Mesenchymal stem cell (in vitro differentiated cells and primary cell): ENCODE measurements around the gene LTBP2.
A peak's percentile ranks its signal among the peaks of the same experiment; 100 is the strongest.

ENCODE experiments used
- DNase-seq: peaks from one replicate; pipeline ENCODE4 v3.0.0-alpha.2; 2013
- H2AFZ ChIP-seq: one replicate; pipeline ENCODE4 v1.6.1; 2013; ENCODE audit warnings: low read depth, mild to moderate bottlenecking, control low read depth, inconsistent platforms, low read length, moderate library complexity
- H2AK5ac ChIP-seq: 2 replicates; pipeline ENCODE4 v1.6.1; 2013; ENCODE audit warnings: low read length, moderate library complexity, mild to moderate bottlenecking, inconsistent platforms; ENCODE audit not compliant: severe bottlenecking
- H2BK120ac ChIP-seq: one replicate; pipeline ENCODE4 v1.6.1; 2013; ENCODE audit warnings: low read depth, mild to moderate bottlenecking, inconsistent platforms, low read length, moderate library complexity
- H2BK12ac ChIP-seq, 2 experiments: one replicate each; pipeline ENCODE4 v1.6.1; 2013; ENCODE audit warnings: inconsistent platforms in 2 of 2, low read length in 2 of 2, mild to moderate bottlenecking in 2 of 2, moderate library complexity in 2 of 2, control low read depth in 1 of 2
- H2BK15ac ChIP-seq: one replicate; pipeline ENCODE4 v1.6.1; 2013; ENCODE audit warnings: mild to moderate bottlenecking, low read depth, inconsistent platforms; ENCODE audit not compliant: poor library complexity, severe bottlenecking
- H2BK5ac ChIP-seq: 2 replicates; pipeline ENCODE4 v1.6.1; 2013; ENCODE audit warnings: low read depth, mild to moderate bottlenecking, low read length, control low read depth, inconsistent platforms; ENCODE audit not compliant: poor library complexity, severe bottlenecking
- H3K14ac ChIP-seq, 2 experiments: one replicate each; pipeline ENCODE4 v1.6.1; 2013; ENCODE audit warnings: inconsistent platforms in 2 of 2, low read length in 2 of 2, control low read depth in 1 of 2, mild to moderate bottlenecking in 1 of 2, moderate library complexity in 1 of 2
- H3K18ac ChIP-seq, 2 experiments: one replicate each; pipeline ENCODE4 v1.6.1; 2013; ENCODE audit warnings: inconsistent platforms in 2 of 2, low read length in 2 of 2, control low read depth in 1 of 2, low read depth in 1 of 2, mild to moderate bottlenecking in 1 of 2
- H3K23ac ChIP-seq, 2 experiments: one replicate each; pipeline ENCODE4 v1.6.1; 2013; ENCODE audit warnings: inconsistent platforms in 2 of 2, low read length in 2 of 2, mild to moderate bottlenecking in 2 of 2, moderate library complexity in 2 of 2, control low read depth in 1 of 2
- H3K27ac ChIP-seq: 2 replicates; pipeline ENCODE4 v1.5.1; 2013; ENCODE audit warnings: mild to moderate bottlenecking, moderate library complexity, low read length, control low read depth, inconsistent platforms; ENCODE audit not compliant: poor library complexity, severe bottlenecking
- H3K27me3 ChIP-seq, 2 experiments: 2 replicates each; pipeline versions ENCODE4 v1.6.1 to v1.7.0; 2013; ENCODE audit warnings: low read length in 2 of 2, mild to moderate bottlenecking in 2 of 2, moderate library complexity in 2 of 2, control low read depth in 1 of 2, inconsistent platforms in 1 of 2; ENCODE audit not compliant: control insufficient read depth in 1 of 2, insufficient read depth in 1 of 2
- H3K36me3 ChIP-seq, 2 experiments: 2 replicates each; pipeline versions ENCODE4 v1.6.1 to v1.7.0; 2013; ENCODE audit warnings: low read length in 2 of 2, control low read depth in 1 of 2, inconsistent platforms in 1 of 2, low read depth in 1 of 2, mild to moderate bottlenecking in 1 of 2; ENCODE audit not compliant: insufficient read depth in 2 of 2, control insufficient read depth in 1 of 2
- H3K4ac ChIP-seq, 2 experiments: one replicate each; pipeline ENCODE4 v1.6.1; 2013; ENCODE audit warnings: inconsistent platforms in 2 of 2, low read length in 2 of 2, mild to moderate bottlenecking in 2 of 2, moderate library complexity in 2 of 2, control low read depth in 1 of 2, low read depth in 1 of 2
- H3K4me1 ChIP-seq: 2 replicates; pipeline ENCODE4 v1.6.1; 2013; ENCODE audit warnings: low read depth, low read length, control low read depth; ENCODE audit not compliant: control insufficient read depth, insufficient read depth
- H3K4me2 ChIP-seq: 2 replicates; pipeline ENCODE4 v1.6.1; 2013; ENCODE audit warnings: low read length, mild to moderate bottlenecking, inconsistent platforms; ENCODE audit not compliant: poor library complexity, severe bottlenecking
- H3K4me3 ChIP-seq, 2 experiments: 2 replicates each; pipeline versions ENCODE4 v1.5.1 to v1.7.0; 2013; ENCODE audit warnings: low read length in 2 of 2, mild to moderate bottlenecking in 2 of 2, control low read depth in 1 of 2, low read depth in 1 of 2; ENCODE audit not compliant: insufficient read depth in 1 of 2
- H3K79me1 ChIP-seq: replicated peaks from 2 replicates; pipeline ENCODE4 v1.6.1; 2013; ENCODE audit warnings: mild to moderate bottlenecking, control low read depth, low read length, inconsistent platforms; ENCODE audit not compliant: poor library complexity, severe bottlenecking
- H3K9ac ChIP-seq: 2 replicates; pipeline ENCODE4 v1.7.0; 2013; ENCODE audit warnings: mild to moderate bottlenecking, low read length, moderate library complexity
- H3K9me3 ChIP-seq: 2 replicates; pipeline ENCODE4 v1.7.0; 2013; ENCODE audit warnings: mild to moderate bottlenecking, low read length; ENCODE audit not compliant: control insufficient read depth
- H4K8ac ChIP-seq: one replicate; pipeline ENCODE4 v1.6.1; 2013; ENCODE audit warnings: inconsistent platforms, mild to moderate bottlenecking, low read length, moderate library complexity
- H4K91ac ChIP-seq: one replicate; pipeline ENCODE4 v1.6.1; 2013; ENCODE audit warnings: mild to moderate bottlenecking, low read length, inconsistent platforms
- WGBS: methylation state at CpG from one replicate; pipeline ENCODE4 v1.1.7; 2013; ENCODE audit warnings: mixed read lengths; 5-methylcytosine and 5-hydroxymethylcytosine counted together

LTBP2 gene

DNA sequence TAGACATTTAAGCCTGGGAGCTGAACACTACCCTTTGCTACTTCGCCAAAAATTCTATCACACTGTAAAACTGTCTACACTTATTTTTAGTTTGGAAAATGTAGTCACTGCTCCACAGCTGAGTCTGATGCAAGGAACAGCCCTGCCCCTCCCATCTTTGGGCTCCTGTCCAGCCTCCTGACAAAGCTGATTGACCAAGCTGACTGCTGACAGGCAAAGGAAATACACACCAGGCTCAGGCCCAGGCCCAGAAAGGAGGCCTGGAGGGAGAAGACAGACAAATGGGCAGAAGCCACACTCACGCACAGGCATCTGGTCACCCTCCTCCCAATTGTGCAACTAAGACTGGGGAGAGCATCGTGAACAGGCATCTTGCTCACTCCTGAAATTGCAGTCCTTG lies 63.2 kb downstream of the LTBP2 start:
- Histone ChIP-seq H3K4me3 (no peak overlapping the region), H3K23ac (no peak overlapping the region), H2AFZ (no peak overlapping the region), H4K91ac (no peak overlapping the region), H3K9ac (peak overlapping the region; percentile 48), H2BK5ac (no peak overlapping the region), H3K4me1 (peaks cover 46% of the 10 kb centered on the region), H3K9me3 (no peaks in the 10 kb centered on the region), H3K18ac (no peak overlapping the region), H3K79me1 (peaks cover 52% of the 10 kb centered on the region), H2BK12ac (no peak overlapping the region), H4K8ac (no peak overlapping the region), H3K27me3 (no peaks in the 10 kb centered on the region), H3K14ac (no peak overlapping the region), H3K36me3 (peaks cover 79 to 87% of the 10 kb centered on the region in 2 experiments), H3K4ac (no peak overlapping the region), H2BK120ac (no peak overlapping the region), H3K4me2 (no peak overlapping the region), H3K27ac (no peak overlapping the region), H2AK5ac (peak overlapping the region; percentile 47), H2BK15ac (no peak overlapping the region)
- WGBS = 96% methylated on average over 3 of the region's 3 CpGs
- no peak for DNase-seq

GRCh38 chr14:74547331-74547927 lies 64.6 kb downstream of the LTBP2 start:
- H4K91ac ChIP-seq = no peak overlapping the region
- peak overlapping the region; percentile 21 for H2AK5ac ChIP-seq
- H3K4me1 ChIP-seq = peaks cover 45% of the 10 kb centered on the region
- H3K14ac ChIP-seq = no peak overlapping the region
- no peak overlapping the region for H2BK120ac ChIP-seq
- no peak overlapping the region for H4K8ac ChIP-seq
- H2BK5ac ChIP-seq = no peak overlapping the region
- no peak overlapping the region for H3K4me3 ChIP-seq
- no peaks in the 10 kb centered on the region for H3K27me3 ChIP-seq
- 87% methylated on average over 5 of the region's 5 CpGs for WGBS
- H3K27ac ChIP-seq = no peak overlapping the region
- H3K36me3 ChIP-seq = peaks cover 72 to 81% of the 10 kb centered on the region in 2 experiments
- DNase-seq = no peak
- no peak overlapping the region for H3K4me2 ChIP-seq
- no peak overlapping the region for H2BK15ac ChIP-seq
- no peak overlapping the region for H3K23ac ChIP-seq
- H3K9ac ChIP-seq = no peak overlapping the region
- H3K18ac ChIP-seq = no peak overlapping the region
- no peak overlapping the region for H2BK12ac ChIP-seq
- no peaks in the 10 kb centered on the region for H3K9me3 ChIP-seq
- peaks cover 48% of the 10 kb centered on the region for H3K79me1 ChIP-seq
- no peak overlapping the region for H2AFZ ChIP-seq
- H3K4ac ChIP-seq = no peak overlapping the region

DNA sequence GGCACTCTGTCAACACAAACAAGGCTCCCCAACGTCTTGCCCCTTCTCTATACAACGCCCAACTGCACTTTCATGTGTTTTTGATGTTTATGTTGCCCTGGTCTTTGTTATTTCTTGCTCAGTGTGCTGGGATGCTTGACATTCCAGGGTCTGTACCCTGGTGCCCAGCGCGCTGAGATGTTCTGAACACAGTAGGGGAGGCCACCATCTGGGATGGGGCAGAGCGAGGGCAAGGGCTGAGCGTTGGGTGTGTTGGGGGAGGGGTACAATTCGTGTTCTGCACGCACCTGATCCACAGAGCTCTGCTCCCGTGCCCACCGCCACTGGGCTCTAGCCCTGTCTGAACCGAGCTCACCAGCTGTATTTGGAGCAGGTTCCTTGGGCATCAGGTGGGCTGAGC lies 65.6 kb downstream of the LTBP2 start:
- WGBS = 72% methylated on average over 9 of the region's 11 CpGs
- Histone ChIP-seq H3K4me3 (no peak overlapping the region), H3K27me3 (no peaks in the 10 kb centered on the region)

DNA sequence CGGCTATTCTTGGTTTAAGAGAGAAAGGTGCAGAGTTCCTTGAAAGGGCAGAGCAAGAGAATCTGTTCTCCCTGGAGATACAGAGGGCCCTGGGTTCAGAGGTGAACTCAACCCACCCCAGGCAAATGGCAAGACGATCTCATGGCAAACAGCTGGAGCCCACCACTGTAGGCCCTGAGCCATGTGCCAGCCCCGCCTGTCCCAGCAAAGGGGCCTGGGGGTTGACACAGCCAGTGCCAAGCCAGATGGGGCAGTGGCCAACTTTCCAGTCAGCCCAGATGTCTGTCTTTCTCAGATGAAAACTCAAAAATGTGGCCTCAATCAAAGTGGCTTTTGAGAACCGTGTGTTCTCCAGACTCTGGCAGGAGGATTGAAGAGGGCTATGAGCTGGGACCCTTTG lies 66.7 kb downstream of the LTBP2 start:
- no peak overlapping the region for H3K4me3 ChIP-seq
- peak overlapping the region; percentile 79 for H2AK5ac ChIP-seq
- H2BK5ac ChIP-seq = no peak overlapping the region
- WGBS = 87% methylated on average over 4 of the region's 4 CpGs
- DNase-seq = no peak
- H3K18ac ChIP-seq = no peak overlapping the region
- H3K4me2 ChIP-seq = no peak overlapping the region
- H4K8ac ChIP-seq = no peak overlapping the region
- H3K23ac ChIP-seq = no peak overlapping the region
- no peak overlapping the region for H3K14ac ChIP-seq
- no peaks in the 10 kb centered on the region for H3K9me3 ChIP-seq
- peak overlapping the region; percentile 61 for H3K27ac ChIP-seq
- H3K4me1 ChIP-seq = peaks cover 33% of the 10 kb centered on the region
- peaks cover 38% of the 10 kb centered on the region for H3K79me1 ChIP-seq
- H2BK12ac ChIP-seq = no peak overlapping the region
- H2BK15ac ChIP-seq = no peak overlapping the region
- no peaks in the 10 kb centered on the region for H3K27me3 ChIP-seq
- no peak overlapping the region for H4K91ac ChIP-seq
- H3K9ac ChIP-seq = no peak overlapping the region
- no peak overlapping the region for H3K4ac ChIP-seq
- no peak overlapping the region for H2AFZ ChIP-seq
- peaks cover 62 to 84% of the 10 kb centered on the region in 2 experiments for H3K36me3 ChIP-seq
- no peak overlapping the region for H2BK120ac ChIP-seq

More for the DNA sequence above, 65.6 kb downstream of the LTBP2 start:
- Histone ChIP-seq H3K4me2 (no peak overlapping the region), H2BK12ac (no peak overlapping the region), H2AFZ (no peak overlapping the region), H3K18ac (no peak overlapping the region), H3K4me1 (peaks cover 39% of the 10 kb centered on the region), H3K4ac (no peak overlapping the region), H2BK120ac (no peak overlapping the region), H4K8ac (no peak overlapping the region), H4K91ac (no peak overlapping the region), H2BK15ac (no peak overlapping the region), H3K23ac (no peak overlapping the region), H3K27ac (peak overlapping the region; percentile 61), H3K14ac (no peak overlapping the region), H3K79me1 (peaks cover 46% of the 10 kb centered on the region), H3K36me3 (peaks cover 69 to 83% of the 10 kb centered on the region in 2 experiments), H2AK5ac (peak overlapping the region; percentile 33), H2BK5ac (no peak overlapping the region), H3K9ac (no peak overlapping the region), H3K9me3 (no peaks in the 10 kb centered on the region)
- DNase-seq = no peak
